Esophagus squamous epithelium (tissue), 4 donors: ENCODE measurements around the gene IGSF6.
"Not testable (repeated sequence)": the region's sequence is repeated elsewhere in the genome, so short reads cannot be mapped to it uniquely, and the experiment has no call there.

ENCODE experiments used
- CTCF ChIP-seq, 6 experiments: fragments of 450-650 bp in 4 of 6; fragments of 200-600 bp in 2 of 6; sonication (generic) in 2 of 6; IDR thresholded peaks; one replicate each; pipeline ENCODE4 v1.5.1; 2016 to 2019; ENCODE audit warnings: antibody characterized with exemption in 6 of 6, mild to moderate bottlenecking in 4 of 6, moderate library complexity in 4 of 6
- POLR2A ChIP-seq, 4 donors: fragments of 450-650 bp; IDR thresholded peaks; one replicate each; pipeline ENCODE4 v1.6.1; 2017; ENCODE audit warnings: antibody characterized with exemption in 4 of 4, mild to moderate bottlenecking in 4 of 4, moderate library complexity in 3 of 4

GRCh38 chr16:21631951-21632575, 20.3 kb downstream of the IGSF6 start:
- TF ChIP-seq CTCF, POLR2A (IDR thresholded peaks at IDR 0.05): not testable (repeated sequence)
